Endothelial cell of umbilical vein (primary cell): Measurements from ENCODE around the gene SLC17A9. TPM values are rescaled to one million over a fixed set of nuclear protein-coding genes. Genes with fewer than 3 reads are reported as not detected.

Experiments
- BruUV-seq: library from RNA; stranded (reverse); fragments of 400-500 nt; replicated peaks from 2 replicates; lab custom pipeline; 2021; lab: Mats Ljungman, UMichigan
- CTCF ChIA-PET: fragments of 300-600, 350-600 bp; sonication (Branson Sonifier 250); formaldehyde crosslinking; loops from one replicate; lab custom pipeline; 2021; ENCODE audit warnings: antibody characterized with exemption, inconsistent platforms; lab: Charles Lee
- POLR2A ChIA-PET: fragments of 300-600, 350-600 bp; sonication (Branson Sonifier 250); formaldehyde crosslinking; loops from one replicate; lab custom pipeline; 2021; ENCODE audit warnings: antibody characterized with exemption, inconsistent platforms; lab: Charles Lee
- DNase-seq: peaks from one replicate; pipeline ENCODE4 v3.0.0-alpha.2; 2011; ENCODE audit warnings: low read depth, low spot score
- FAIRE-seq: peaks from 2 replicates; lab custom pipeline; 2011; peaks lifted over from hg19 to GRCh38; lab: Jason Lieb, UNC
- H2AFZ ChIP-seq: 2 replicates; pipeline ENCODE4 v1.6.0; 2012; ENCODE audit warnings: low read depth, low read length, control low read depth, inconsistent platforms
- H3K27ac ChIP-seq: 2 replicates; pipeline ENCODE4 v1.5.1; 2011; ENCODE audit warnings: low read depth, mild to moderate bottlenecking, control low read depth, low read length, moderate library complexity; ENCODE audit not compliant: insufficient read depth
- H3K27me3 ChIP-seq, 2 experiments: 2 replicates each; pipeline versions ENCODE4 v1.6.0 to v1.6.1; 2011; ENCODE audit warnings: low read length in 2 of 2, mixed read lengths in 1 of 2; ENCODE audit not compliant: control insufficient read depth in 2 of 2, insufficient read depth in 2 of 2
- H3K36me3 ChIP-seq, 2 experiments: 2 replicates in 1 of 2; 3 replicates in 1 of 2; pipeline ENCODE4 v1.5.1; 2011; ENCODE audit warnings: low read length in 2 of 2, mild to moderate bottlenecking in 1 of 2, moderate library complexity in 1 of 2; ENCODE audit not compliant: control insufficient read depth in 2 of 2, insufficient read depth in 2 of 2; ENCODE audit errors: extremely low read depth in 1 of 2
- H3K4me1 ChIP-seq: 3 replicates; pipeline ENCODE4 v1.5.1; 2011; ENCODE audit warnings: mild to moderate bottlenecking, low read length; ENCODE audit not compliant: control insufficient read depth, insufficient read depth; ENCODE audit errors: extremely low read depth
- H3K4me2 ChIP-seq: 2 replicates; pipeline ENCODE4 v1.6.1; 2011; ENCODE audit warnings: low read length, control low read depth, mixed read lengths; ENCODE audit not compliant: insufficient read depth
- H3K4me3 ChIP-seq, 3 experiments: fragments of 200-600 bp in 1 of 3; sonication (generic), shearing (Covaris generic) in 1 of 3; replicated peaks in 1 of 3; 2 replicates each; pipeline ENCODE4 v1.5.1; 2011 to 2016; ENCODE audit warnings: control low read depth in 3 of 3, low read length in 3 of 3, mild to moderate bottlenecking in 2 of 3, inconsistent platforms in 1 of 3, low read depth in 1 of 3, moderate library complexity in 1 of 3; ENCODE audit not compliant: insufficient read depth in 1 of 3
- H3K79me2 ChIP-seq: 2 replicates; pipeline ENCODE4 v1.6.0; 2012; ENCODE audit warnings: low read length, inconsistent platforms; ENCODE audit not compliant: control insufficient read depth, insufficient read depth
- H3K9ac ChIP-seq: replicated peaks from 2 replicates; pipeline ENCODE3; 2011; ENCODE audit warnings: low read length, control low read depth; ENCODE audit not compliant: insufficient read depth; ENCODE audit errors: extremely low read depth
- H3K9me1 ChIP-seq: replicated peaks from 3 replicates; pipeline ENCODE4 v1.6.0; 2011; ENCODE audit warnings: mild to moderate bottlenecking, low read length; ENCODE audit not compliant: control insufficient read depth, insufficient read depth; ENCODE audit errors: extremely low read depth
- H3K9me3 ChIP-seq: replicated peaks from 2 replicates; pipeline ENCODE4 v1.5.1; 2012; ENCODE audit warnings: low read length, inconsistent platforms; ENCODE audit not compliant: control insufficient read depth, insufficient read depth
- H4K20me1 ChIP-seq: replicated peaks from 2 replicates; pipeline ENCODE3; 2011; ENCODE audit warnings: mild to moderate bottlenecking, low read length; ENCODE audit not compliant: control insufficient read depth, insufficient read depth; ENCODE audit errors: extremely low read depth
- CTCF ChIP-seq, 2 donors: IDR thresholded peaks; 1 replicate in 1 of 2; 2 replicates in 1 of 2; pipeline ENCODE4 v1.5.1; 2011; ENCODE audit warnings: low read length in 2 of 2, mild to moderate bottlenecking in 2 of 2, moderate library complexity in 2 of 2, control low read depth in 1 of 2, inconsistent platforms in 1 of 2, low read depth in 1 of 2; ENCODE audit not compliant: insufficient read depth in 1 of 2; ENCODE audit errors: extremely low read depth in 1 of 2
- EZH2 ChIP-seq: IDR thresholded peaks from 2 replicates; pipeline ENCODE4 v1.6.1; 2012; ENCODE audit warnings: borderline replicate concordance, low read depth, mild to moderate bottlenecking, moderate library complexity, low read length, inconsistent platforms; ENCODE audit not compliant: severe bottlenecking
- FOS ChIP-seq: IDR thresholded peaks from 2 replicates; pipeline ENCODE4 v1.6.1; 2011; ENCODE audit warnings: mild to moderate bottlenecking, low read length, moderate library complexity, borderline replicate concordance; ENCODE audit not compliant: insufficient read depth
- GATA2 ChIP-seq: IDR thresholded peaks from 2 replicates; pipeline ENCODE4 v1.7.0; 2011; ENCODE audit warnings: low read depth, mild to moderate bottlenecking, moderate library complexity, mixed read lengths, low read length; ENCODE audit not compliant: insufficient read length, insufficient read depth
- JUN ChIP-seq: IDR thresholded peaks from 2 replicates; pipeline ENCODE4 v1.6.1; 2011; ENCODE audit warnings: borderline replicate concordance, low read depth; ENCODE audit not compliant: insufficient read length, insufficient read depth
- MAX ChIP-seq: IDR thresholded peaks from 2 replicates; pipeline ENCODE4 v1.6.1; 2011; ENCODE audit not compliant: insufficient read depth, insufficient read length
- MYC ChIP-seq: IDR thresholded peaks from one replicate; pipeline ENCODE4 v1.6.1; 2011; ENCODE audit warnings: mild to moderate bottlenecking, low read depth, low read length
- POLR2A ChIP-seq: IDR thresholded peaks from 2 replicates; pipeline ENCODE4 v1.6.1; 2012; ENCODE audit warnings: low read depth, mild to moderate bottlenecking, control low read depth, low read length
- POLR2AphosphoS5 ChIP-seq: IDR thresholded peaks from 2 replicates; pipeline ENCODE4 v1.6.1; 2012; ENCODE audit warnings: low read depth, mild to moderate bottlenecking, control low read depth, low read length, moderate library complexity; ENCODE audit not compliant: insufficient read depth
- dilution Hi-C: fragments of 300-500 bp; cut with MboI; formaldehyde crosslinking; loops from one replicate; pipeline ENCODE4 v1.15.0; 2019; ENCODE audit warnings: low sequenced_read_pairs; ENCODE audit not compliant: extremely low pct_ligation_motif_present
- intact Hi-C: fragments of 100-400 bp; cut with micrococcal nuclease; formaldehyde crosslinking; loops from one replicate; pipeline ENCODE4 v1.10.0; 2022
- polyA plus RNA-seq, 4 experiments: library from polyadenylated mRNA; depleted of rRNA in 3 of 4; stranded (reverse) in 3 of 4; unstranded in 1 of 4; fragments of >200 nt; gene quantifications; 2 replicates each; pipeline versions ENCODE4 v1.2.1 to v1.2.3, GENCODE V29; 2011 to 2012; ENCODE audit warnings: missing spikeins in 1 of 4
- total RNA-seq: library from RNA; stranded (reverse); gene quantifications from 2 replicates; pipeline ENCODE4 v1.2.3, GENCODE V29; 2021

SLC17A9 gene
- total and polyA plus RNA-seq, 2 donors (not counting 3 experiments of a cell fraction or from before 2014, with no cell fraction given): 38.2 to 44.5 TPM

GRCh38 chr20:62995898-62996595 is 43.5 kb downstream of the SLC17A9 start:
- no peaks in the 10 kb centered on the region for H3K4me1 ChIP-seq
- H4K20me1 ChIP-seq: no peaks in the 10 kb centered on the region
- H3K27ac ChIP-seq: no peak overlapping the region
- no peak overlapping the region for H3K9ac ChIP-seq
- TF ChIP-seq FOS: no peak
- TF ChIP-seq CTCF (IDR thresholded peaks at IDR 0.05; ENCODE audit: extremely low read depth in 1 of 2, insufficient read depth in 1 of 2, low read depth in 1 of 2, low read length in 2 of 2): no peak
- no peak for TF ChIP-seq GATA2
- TF ChIP-seq POLR2A: no peak
- TF ChIP-seq MAX: no peak
- no peak for TF ChIP-seq MYC
- TF ChIP-seq EZH2: no peak
- TF ChIP-seq JUN: no peak
- no peak for TF ChIP-seq POLR2AphosphoS5
- H3K4me2 ChIP-seq: no peak overlapping the region
- H3K36me3 ChIP-seq: no peaks in the 10 kb centered on the region
- no peak for DNase-seq
- FAIRE-seq: no peak
- H2AFZ ChIP-seq: no peak overlapping the region
- CTCF ChIA-PET: interaction anchor here (1.4 to 2.5 kb wide), 2 partner anchors 13 to 24 kb away, joined by 4 to 8 read pairs; no protein-coding TSS in a partner anchor
- no peaks in the 10 kb centered on the region for H3K9me1 ChIP-seq
- dilution Hi-C loops (no loop called here), intact Hi-C loops (no loop called here)
- POLR2A ChIA-PET: no interaction called here
- no peaks in the 10 kb centered on the region for H3K79me2 ChIP-seq
- no peaks in the 10 kb centered on the region for H3K9me3 ChIP-seq
- H3K4me3 ChIP-seq: no peak overlapping the region
- peaks cover 7 to 12% of the 10 kb centered on the region in 2 experiments for H3K27me3 ChIP-seq
- BruUV-seq: no TSS peak
